Kidney glomerular epithelial cell (primary cell): ENCODE data around the gene PUS10.
A peak's percentile ranks its signal among the peaks of the same experiment; 100 is the strongest.
"Not testable (repeated sequence)": the region's sequence is repeated elsewhere in the genome, so short reads cannot be mapped to it uniquely, and the experiment has no call there.

Source experiments
- DNase-seq: peaks from one replicate; lab custom pipeline; 2025; lab: John Stamatoyannopoulos, UW

The PUS10 gene

GRCh38 chr2:61011678-61012077 is 6.4 kb downstream of the PUS10 start:
- no peak for DNase-seq

DNA sequence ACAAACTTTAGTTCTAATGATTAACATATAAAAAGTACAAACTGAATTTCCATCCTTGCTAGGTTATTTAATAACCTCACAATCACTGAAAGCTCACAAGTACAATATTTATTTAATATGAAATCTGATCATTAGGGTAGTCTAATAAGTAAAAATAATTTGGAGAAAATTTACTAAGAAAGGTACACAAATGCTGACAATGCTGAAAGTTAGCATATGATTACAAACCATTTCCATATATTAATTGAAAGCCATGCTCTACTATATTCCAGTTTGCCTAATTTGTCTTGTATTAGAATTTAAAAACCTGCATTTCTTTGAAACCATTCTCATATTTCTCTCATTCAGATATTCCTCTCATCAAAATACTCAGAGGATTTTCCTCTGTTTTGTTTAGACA is 8.7 kb downstream of the PUS10 start:
- DNase-seq = no peak

DNA sequence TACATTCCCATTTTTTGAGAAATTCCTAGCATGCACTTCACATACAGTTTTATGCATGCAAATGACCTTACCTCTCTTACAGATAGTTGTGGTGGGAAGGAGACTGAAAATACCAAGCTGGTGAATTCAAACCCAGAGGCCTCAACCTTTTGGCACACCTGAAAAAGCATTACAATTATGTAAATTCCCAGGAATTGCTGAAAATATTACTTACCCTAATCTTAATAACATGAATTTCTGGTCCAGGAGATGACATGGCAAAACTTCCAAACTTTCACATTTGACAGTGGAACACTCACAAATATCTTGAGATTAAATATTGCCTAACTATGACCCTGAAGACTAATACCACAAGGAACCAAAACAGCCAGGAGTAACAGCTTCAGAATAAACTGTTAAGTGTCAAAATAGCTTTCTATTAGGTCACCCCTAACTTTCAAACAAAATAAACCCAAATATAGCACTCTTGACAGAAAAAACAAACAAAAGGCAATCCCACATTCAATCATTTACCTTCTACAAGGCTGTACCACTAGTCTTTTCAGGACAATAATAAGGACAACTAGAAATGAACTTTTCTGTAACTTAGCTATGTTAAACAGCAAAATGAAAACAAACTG is 11.5 kb downstream of the PUS10 start:
- DNase-seq = peak; percentile 20

DNA sequence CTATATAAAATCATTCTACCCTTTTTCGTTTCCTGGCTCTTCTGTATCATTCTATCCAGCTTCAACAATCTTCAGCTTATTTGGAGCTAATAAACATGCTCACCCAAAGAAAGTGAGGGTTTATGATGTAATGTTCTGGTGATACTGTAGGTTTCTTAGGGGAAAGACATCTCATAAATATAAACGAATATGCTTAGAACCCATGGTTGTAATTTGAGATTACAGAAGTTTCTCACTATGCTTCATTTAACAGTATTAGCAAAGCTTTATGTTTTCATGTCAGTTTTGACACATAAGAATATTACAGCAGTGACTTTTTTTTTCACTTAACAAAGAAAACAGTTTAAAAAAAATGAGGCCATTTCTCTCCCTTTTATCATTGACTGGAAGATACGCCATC is 12.3 kb downstream of the PUS10 start:
- DNase-seq = no peak

- peak; percentile 78 for DNase-seq
Observed at GRCh38 chr2:60998628-60999545, 19.2 kb downstream of the PUS10 start.

DNA sequence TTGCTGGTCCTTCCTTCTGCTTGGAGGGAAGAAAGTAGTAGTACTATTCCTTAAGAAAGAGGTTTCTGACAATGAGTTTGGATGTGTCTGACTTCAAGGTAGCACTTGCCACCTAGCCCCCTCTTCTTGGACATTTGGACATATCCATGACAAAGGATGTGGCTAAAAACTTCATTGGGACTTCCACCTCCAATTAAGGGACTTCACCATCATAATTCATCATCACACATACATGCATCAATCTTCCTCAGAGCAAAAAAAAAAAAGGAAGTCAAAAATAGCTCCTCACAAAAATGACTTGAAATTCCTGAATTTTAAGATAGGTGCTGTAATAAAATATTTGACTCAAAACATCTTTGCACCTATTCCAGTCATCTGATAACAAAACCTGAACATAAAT is 23.9 kb downstream of the PUS10 start:
- DNase-seq = no peak

DNA sequence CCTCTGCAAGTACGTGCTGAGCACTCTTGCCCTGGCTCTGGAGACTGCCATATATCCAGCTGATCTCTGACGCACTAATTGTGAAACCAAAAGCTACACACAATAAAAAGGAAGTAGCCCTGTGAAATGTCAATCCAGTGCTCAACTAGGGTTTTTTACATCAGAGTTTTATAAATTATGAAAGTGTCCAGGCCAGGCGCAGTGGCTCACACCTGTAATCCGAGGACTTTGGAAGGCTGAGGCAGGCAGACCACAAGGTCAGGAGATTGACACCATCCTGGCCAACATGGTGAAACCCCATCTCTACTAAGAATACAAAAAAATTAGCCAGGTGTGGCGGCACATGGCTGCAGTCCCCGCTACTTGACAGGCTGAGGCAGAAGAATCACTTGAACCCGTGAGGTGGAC is 25.1 kb downstream of the PUS10 start:
- DNase-seq = no peak

DNA sequence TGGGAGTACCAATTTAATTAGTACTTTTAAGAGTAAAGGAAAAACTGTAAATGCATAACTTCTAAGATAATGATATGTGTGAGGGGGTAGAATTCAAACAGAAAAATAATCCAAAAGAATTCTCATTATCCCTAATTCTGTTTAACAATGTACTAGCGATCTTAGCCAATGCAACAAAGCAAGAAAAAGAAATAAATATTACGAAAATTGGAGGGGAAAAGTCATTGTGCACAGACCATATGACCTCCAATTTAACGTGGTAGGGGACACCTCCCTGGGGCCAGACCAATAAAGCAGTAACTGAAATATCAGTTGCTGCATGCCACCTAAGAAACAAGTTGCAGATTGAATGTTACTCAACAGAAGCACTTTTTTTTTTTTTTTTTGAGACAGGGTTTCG is 26.4 kb downstream of the PUS10 start:
- no peak for DNase-seq

GRCh38 chr2:60989259-60989658 is 28.8 kb downstream of the PUS10 start:
- DNase-seq = no peak

DNA sequence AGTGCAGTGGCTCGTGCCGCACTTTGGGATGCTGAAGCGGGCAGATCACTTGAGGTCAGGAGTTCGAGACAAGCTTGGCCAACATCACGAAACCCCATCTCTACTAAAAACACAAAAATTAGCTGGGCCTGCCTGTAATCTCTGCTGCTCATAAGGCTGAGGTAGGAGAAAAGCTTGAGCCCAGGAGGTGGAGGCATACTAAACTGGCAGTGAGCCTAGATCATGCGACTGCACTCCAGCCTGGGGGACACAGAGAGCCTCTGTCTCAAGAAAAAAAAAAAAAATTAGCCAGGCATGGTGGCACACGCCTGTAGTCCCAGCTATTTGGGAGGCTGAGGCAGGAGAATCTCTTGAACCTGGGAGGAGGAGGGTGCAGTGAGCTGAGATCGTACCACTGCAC is 30.4 kb downstream of the PUS10 start:
- DNase-seq = not testable (repeated sequence)

DNA sequence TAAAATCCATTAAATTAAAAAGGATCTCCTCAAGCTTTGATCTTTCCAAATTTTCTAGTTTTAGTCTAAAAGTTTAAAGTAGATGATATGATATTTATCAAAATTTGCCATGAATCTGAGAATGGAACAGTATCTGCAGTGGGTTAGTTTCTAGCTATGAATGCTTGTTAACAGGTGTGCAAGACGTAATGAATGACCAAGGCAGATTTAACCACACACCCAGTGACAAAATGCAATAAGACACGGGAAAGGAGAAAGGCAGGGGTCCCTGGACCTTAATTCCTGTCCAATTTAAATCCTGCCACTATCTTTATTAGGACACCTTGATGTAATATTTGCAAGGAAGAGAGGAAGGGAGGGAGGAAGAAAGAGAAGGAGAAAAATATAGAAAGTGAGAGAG is 31.0 kb downstream of the PUS10 start:
- DNase-seq = no peak

- no peak for DNase-seq
Observed at GRCh38 chr2:60984720-60985119, 33.3 kb downstream of the PUS10 start.

DNA sequence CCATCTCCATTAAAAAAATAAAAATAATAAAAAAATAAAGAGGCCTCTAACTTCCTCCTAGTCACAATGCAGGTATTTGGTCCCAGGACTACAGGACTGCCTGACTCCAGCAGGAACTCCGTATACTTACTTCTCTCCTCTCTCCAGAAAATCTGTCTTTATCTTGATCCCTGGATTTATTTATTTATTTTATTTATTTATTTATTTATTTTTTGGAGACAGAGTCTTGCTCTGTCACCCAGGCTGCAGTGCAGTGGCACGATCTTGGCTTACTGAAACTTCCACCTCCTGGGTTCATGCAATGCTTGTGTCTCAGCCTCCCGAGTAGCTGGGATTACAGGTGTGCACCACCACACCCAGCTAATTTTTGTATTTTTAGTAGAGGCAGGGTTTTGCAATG is 36.0 kb downstream of the PUS10 start:
- DNase-seq = not testable (repeated sequence)

GRCh38 chr2:60980071-60980815 is 37.8 kb downstream of the PUS10 start:
- no peak for DNase-seq

- DNase-seq = no peak
Observed at GRCh38 chr2:60979231-60979630, 38.8 kb downstream of the PUS10 start.

DNA sequence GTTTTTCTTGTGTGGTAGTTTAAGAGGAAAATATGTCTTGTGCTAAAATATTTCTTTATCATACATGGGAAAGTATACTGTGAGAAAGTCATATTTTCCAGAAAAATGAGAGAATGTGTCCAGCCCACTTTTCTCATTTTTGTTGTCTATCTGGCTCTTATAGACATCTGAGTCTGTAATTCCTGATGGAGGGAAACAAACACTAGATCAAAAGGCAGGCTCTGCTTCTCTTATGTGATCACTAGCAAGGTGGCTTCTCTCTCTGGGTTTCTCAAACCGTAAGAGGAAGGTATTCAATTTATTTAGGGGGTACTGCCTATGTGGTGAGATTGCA is 40.5 kb downstream of the PUS10 start:
- no peak for DNase-seq

GRCh38 chr2:60976875-60977561 is 41.0 kb downstream of the PUS10 start:
- no peak for DNase-seq

GRCh38 chr2:60976256-60976850 is 41.7 kb downstream of the PUS10 start:
- no peak for DNase-seq

- no peak for DNase-seq
Observed at GRCh38 chr2:60974652-60975051, 43.4 kb downstream of the PUS10 start.

DNA sequence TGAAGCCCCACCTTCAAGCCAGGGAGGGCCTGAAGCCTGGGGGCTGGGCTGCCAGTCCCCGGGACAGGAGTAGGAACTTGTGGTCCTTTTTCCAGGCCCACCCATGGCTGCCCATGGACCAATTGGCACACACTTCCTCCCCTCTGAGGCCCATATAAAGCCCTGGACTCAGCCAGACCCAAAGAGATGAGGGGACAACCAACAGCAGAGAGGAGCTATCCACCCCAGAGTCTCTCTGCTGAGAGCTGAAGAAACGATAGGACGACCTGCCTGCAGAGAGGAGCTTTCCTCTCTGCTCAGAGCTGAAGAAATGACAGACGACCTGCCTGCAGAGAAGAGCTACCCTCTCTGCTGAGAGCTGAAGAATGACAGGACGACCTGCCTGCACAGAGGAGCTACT is 44.4 kb downstream of the PUS10 start:
- DNase-seq = no peak

DNA sequence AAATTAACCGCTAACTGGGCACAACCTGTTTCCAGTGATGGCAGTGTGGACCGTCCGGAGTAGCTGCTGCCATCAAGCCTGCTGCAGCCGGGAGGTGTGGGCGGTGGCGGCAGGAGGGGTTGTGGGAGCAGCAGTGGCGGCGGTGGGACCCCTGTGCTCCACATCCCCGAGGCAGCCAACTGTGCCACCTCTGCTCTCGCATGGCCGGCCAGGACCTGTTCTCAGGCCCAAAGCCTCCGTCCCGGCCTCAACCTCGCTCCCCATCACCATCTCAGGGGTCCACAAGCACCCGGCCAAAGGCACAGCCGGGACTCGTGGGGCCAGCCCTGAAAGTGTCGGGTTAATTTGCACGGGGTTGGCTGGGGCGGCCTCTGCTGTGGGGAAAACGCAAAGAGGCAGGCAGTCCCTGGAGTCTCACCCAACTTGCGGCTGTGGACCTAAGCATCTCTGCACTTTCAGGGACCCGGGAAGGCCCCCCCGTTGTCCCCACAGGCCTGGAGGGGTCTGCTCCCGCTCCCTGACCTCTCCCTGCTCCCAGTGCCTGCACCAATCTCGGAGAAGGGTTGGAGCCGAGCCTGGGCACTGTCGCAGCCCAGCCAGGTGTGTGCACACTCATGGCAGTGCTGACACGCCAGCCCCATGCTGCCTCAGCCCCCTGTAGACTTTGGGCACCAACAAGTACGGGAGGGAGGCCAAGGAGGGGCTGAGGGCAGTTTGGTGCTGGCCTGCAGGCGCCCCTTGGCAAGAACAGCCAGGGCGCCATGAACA is 45.0 kb downstream of the PUS10 start:
- DNase-seq = no peak
